Head of caudate nucleus (tissue), 42 donors: ENCODE data around the gene LIN7B.
"Not testable (repeated sequence)": the region's sequence is repeated elsewhere in the genome, so short reads cannot be mapped to it uniquely, and the experiment has no call there.

Source experiments
- DNase-seq, 42 donors: peaks; one replicate each; pipeline versions ENCODE4 v3.0.0 to v3.0.0-alpha.2; 2020 to 2021; ENCODE audit warnings: mixed read lengths in 7 of 42
- intact Hi-C: fragments of 100-400 bp; cut with DNase I; formaldehyde crosslinking; loops from one replicate; pipeline ENCODE4 v1.15.0; 2022

The LIN7B gene

GRCh38 chr19:49113762-49114629, at the start of gene LIN7B:
Gene LIN7B (plus strand): TSS chr19:49114370. CDS start chr19:49114405, 35 bp downstream.
- intact Hi-C loops = no loop called here
- DNase-seq = peak in 40 of 42 donors; percentile 34 to 86 (median 69)

GRCh38 chr19:49064768-49065611, 49.2 kb upstream of the LIN7B start, which contains the start of gene NTF4:
Gene NTF4 (minus strand): TSS chr19:49064818. CDS start chr19:49061997, 2,821 bp downstream.
- no peak for DNase-seq
- intact Hi-C loops = no loop called here

- DNase-seq = no peak
- intact Hi-C loops = no loop called here
Observed at GRCh38 chr19:49065905-49066512, 48.2 kb upstream of the LIN7B start.

GRCh38 chr19:49067554-49067953, 46.6 kb upstream of the LIN7B start:
- no peak for DNase-seq
- intact Hi-C loops = no loop called here

GRCh38 chr19:49069026-49069425, 45.1 kb upstream of the LIN7B start:
- intact Hi-C loops = no loop called here
- DNase-seq = no peak

- intact Hi-C loops = no loop called here
- DNase-seq = no peak
Observed at GRCh38 chr19:49070416-49070815, 43.8 kb upstream of the LIN7B start.

GRCh38 chr19:49071860-49072547, 42.2 kb upstream of the LIN7B start:
- intact Hi-C loops = no loop called here
- no peak for DNase-seq

- intact Hi-C loops = no loop called here
Observed at GRCh38 chr19:49073514-49074378, 40.4 kb upstream of the LIN7B start.

GRCh38 chr19:49074869-49075268, 39.3 kb upstream of the LIN7B start:
- intact Hi-C loops = not testable (repeated sequence)
- DNase-seq = peak; percentile 22 to 86 (median 66)

More at GRCh38 chr19:49073514-49074378, 40.4 kb upstream of the LIN7B start:
- DNase-seq = no peak

GRCh38 chr19:49080392-49080791, 33.8 kb upstream of the LIN7B start:
- no peak for DNase-seq
- intact Hi-C loops = no loop called here

GRCh38 chr19:49081273-49081672, 32.9 kb upstream of the LIN7B start:
- no peak for DNase-seq
- intact Hi-C loops = no loop called here

- intact Hi-C loops = no loop called here
Observed at GRCh38 chr19:49084206-49085019, 29.8 kb upstream of the LIN7B start.

GRCh38 chr19:49085020-49085867, 28.9 kb upstream of the LIN7B start, which contains the start of gene SNRNP70:
Gene SNRNP70 (plus strand): TSS chr19:49085451. CDS start chr19:49086415, 964 bp downstream.
- intact Hi-C loops = no loop called here
- DNase-seq = peak; percentile 95 to 99 (median 98)

More at GRCh38 chr19:49084206-49085019, 29.8 kb upstream of the LIN7B start:
- DNase-seq = peak in 2 of 42 donors; percentile 17 to 38

GRCh38 chr19:49085868-49086232, 28.3 kb upstream of the LIN7B start:
- intact Hi-C loops = no loop called here
- no peak for DNase-seq

- intact Hi-C loops = no loop called here
- DNase-seq = no peak
Observed at GRCh38 chr19:49086296-49086695, 27.9 kb upstream of the LIN7B start.

GRCh38 chr19:49091391-49092038, 22.7 kb upstream of the LIN7B start:
- no peak for DNase-seq
- intact Hi-C loops = no loop called here
